Skeletal muscle tissue (tissue), 4 donors: ENCODE data around the gene SCN5A. TPM values are rescaled to one million over a fixed set of nuclear protein-coding genes. Genes with fewer than 3 reads are reported as not detected.

Experiments
- H3K27ac ChIP-seq: one replicate; pipeline ENCODE4 v1.7.0; 2013; ENCODE audit warnings: mild to moderate bottlenecking, low read depth, low read length, inconsistent platforms
- H3K27me3 ChIP-seq, 3 donors: one replicate each; pipeline ENCODE4 v1.7.0; 2013; ENCODE audit warnings: low read length in 3 of 3; ENCODE audit not compliant: control insufficient read depth in 3 of 3, insufficient read depth in 3 of 3
- H3K36me3 ChIP-seq, 3 donors: one replicate each; pipeline ENCODE4 v1.7.0; 2013; ENCODE audit warnings: low read length in 3 of 3; ENCODE audit not compliant: control insufficient read depth in 3 of 3, insufficient read depth in 3 of 3
- H3K4me1 ChIP-seq, 3 donors: one replicate each; pipeline ENCODE4 v1.7.0; 2013; ENCODE audit warnings: low read length in 3 of 3, mild to moderate bottlenecking in 3 of 3; ENCODE audit not compliant: control insufficient read depth in 3 of 3, insufficient read depth in 3 of 3
- H3K4me3 ChIP-seq, 3 donors: one replicate each; pipeline ENCODE4 v1.7.0; 2013; ENCODE audit warnings: low read length in 3 of 3
- H3K9ac ChIP-seq, 3 donors: one replicate each; pipeline ENCODE4 v1.7.0; 2013; ENCODE audit warnings: low read length in 3 of 3, mild to moderate bottlenecking in 3 of 3, moderate library complexity in 2 of 3, low read depth in 1 of 3
- H3K9me3 ChIP-seq, 3 donors: one replicate each; pipeline ENCODE4 v1.7.0; 2013; ENCODE audit warnings: low read length in 3 of 3; ENCODE audit not compliant: control insufficient read depth in 3 of 3
- total RNA-seq: library from RNA; depleted of rRNA; stranded (reverse); fragments of >200 nt; gene quantifications from one replicate; pipeline ENCODE4 v1.2.3, GENCODE V29; 2014
- donor health status: Osteomylitis.

Gene SCN5A
- total RNA-seq, 1 donor from 2014 or later = 1.6 TPM

DNA sequence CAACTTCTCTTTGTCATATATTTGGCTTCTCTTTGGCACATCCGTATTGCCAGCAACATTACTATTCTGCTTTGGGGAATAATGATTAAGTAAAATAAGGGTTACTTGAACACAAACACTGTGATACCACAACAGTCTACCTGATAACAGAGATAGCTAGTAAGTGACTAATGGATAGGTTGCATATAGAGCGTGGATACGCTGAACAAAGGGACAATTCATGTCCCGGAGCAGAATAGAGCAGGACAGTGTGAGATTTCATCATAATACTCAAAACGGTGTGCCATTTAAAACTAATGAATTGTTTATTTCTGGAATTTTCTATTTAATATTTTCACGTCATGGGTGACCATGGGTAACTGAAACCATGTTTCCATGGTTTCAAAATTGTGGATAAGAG, 54.1 kb downstream of the SCN5A start:
- H3K4me1 ChIP-seq = no peaks in the 10 kb centered on the region
- H3K9ac ChIP-seq = no peak overlapping the region
- no peaks in the 10 kb centered on the region for H3K36me3 ChIP-seq
- H3K27ac ChIP-seq = no peak overlapping the region
- no peaks in the 10 kb centered on the region for H3K27me3 ChIP-seq
- no peak overlapping the region for H3K4me3 ChIP-seq
- no peaks in the 10 kb centered on the region for H3K9me3 ChIP-seq

DNA sequence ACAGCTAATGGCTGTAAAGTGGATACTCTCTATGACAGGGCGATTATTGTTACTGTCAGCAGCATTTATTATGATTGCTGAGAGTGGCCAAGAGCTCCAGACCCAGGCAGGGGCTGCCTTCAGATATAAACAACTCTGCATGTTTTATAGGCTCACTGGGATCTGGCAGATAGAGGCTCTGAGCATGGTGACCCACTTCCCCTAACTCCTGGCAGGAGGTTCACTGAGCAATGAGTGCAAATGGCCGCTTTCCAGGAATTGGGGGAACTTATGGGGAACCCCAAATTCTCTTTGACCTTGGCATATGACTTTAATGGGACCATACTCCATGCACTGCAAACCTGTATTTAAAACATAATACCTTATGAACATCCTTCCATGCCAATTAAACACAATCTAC, 59.0 kb downstream of the SCN5A start:
- Histone ChIP-seq H3K36me3 (no peaks in the 10 kb centered on the region), H3K4me3 (no peak overlapping the region), H3K9me3 (no peaks in the 10 kb centered on the region), H3K9ac (no peak overlapping the region), H3K27ac (no peak overlapping the region), H3K4me1 (no peaks in the 10 kb centered on the region), H3K27me3 (no peaks in the 10 kb centered on the region)

DNA sequence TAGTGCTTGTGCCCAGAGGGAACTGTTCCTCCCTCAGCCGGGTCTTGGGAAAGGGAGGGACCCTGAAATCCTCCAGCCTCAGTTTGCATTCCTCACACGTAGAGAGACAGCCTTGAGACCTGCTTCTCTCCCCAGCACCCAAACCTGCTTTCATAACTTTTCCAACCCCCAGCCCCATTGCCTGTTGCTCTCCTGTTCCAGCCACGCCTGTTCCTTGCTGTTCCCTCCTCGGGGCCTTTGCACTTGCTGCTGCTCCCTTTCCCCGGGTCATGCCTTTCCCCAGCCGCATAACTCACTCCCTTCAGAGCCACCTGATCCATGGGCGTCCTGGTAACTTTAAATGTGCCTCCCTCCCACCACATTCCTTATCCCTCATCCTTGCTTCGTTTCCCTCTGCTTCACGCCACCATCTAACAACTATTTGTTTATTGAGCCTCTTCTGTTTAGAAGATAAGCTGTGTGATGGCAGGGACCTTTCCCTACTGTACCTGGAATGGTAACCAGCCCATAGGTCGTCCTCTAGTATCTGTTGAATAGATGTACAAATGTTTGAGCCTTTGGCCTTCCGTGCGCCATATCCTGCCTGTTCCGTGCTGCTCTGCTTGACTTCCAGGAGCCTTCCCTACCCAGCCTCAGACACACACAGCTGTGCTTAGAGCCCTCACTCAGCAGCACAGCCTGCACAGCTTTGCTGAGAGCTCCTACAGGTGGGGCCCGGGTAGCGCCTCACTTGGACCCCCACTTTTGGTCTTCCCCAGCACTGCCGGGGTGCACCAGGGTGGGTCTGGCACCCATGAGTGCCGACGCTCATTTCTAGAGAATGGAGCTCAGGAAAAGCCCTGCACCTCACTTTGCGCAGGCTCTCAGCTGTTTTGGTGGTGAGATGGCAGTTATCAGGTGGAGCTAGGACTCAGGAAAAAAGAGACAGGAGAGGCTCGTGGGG, 60.2 kb downstream of the SCN5A start:
- no peak overlapping the region for H3K27ac ChIP-seq
- no peak overlapping the region for H3K9ac ChIP-seq
- no peaks in the 10 kb centered on the region for H3K9me3 ChIP-seq
- no peaks in the 10 kb centered on the region for H3K4me1 ChIP-seq
- no peaks in the 10 kb centered on the region for H3K36me3 ChIP-seq
- no peak overlapping the region for H3K4me3 ChIP-seq
- H3K27me3 ChIP-seq = no peaks in the 10 kb centered on the region

DNA sequence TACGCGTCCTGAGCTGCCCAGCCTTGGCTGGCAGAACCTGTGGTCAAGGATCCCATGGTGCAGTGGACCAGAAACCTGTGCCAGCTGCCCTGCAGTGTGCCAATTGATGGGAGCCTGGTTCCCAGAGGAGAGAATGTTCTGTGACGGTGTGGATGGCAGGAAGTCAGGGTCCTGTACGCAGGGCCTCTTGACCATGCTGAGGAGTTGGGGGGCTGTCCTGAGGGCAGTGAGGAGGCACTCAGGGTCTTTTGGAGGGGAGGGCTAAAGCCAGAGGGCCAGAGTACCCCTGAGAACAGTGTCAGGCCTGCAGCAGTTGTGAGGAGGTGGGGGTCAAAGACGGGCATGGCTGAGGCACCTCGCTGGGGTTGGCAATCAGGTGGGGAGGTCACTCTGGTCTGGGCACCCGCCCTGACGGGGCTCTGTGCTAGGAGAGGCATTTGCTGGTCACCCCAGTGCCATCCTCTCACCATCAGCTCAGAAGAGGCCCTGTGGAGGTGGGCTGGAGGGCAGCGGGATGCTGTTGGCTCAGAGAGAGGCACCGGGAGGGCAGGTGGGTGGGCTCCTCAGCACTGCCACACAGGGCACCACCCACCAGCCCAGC, 61.0 kb downstream of the SCN5A start:
- Histone ChIP-seq H3K4me3 (no peak overlapping the region), H3K27ac (no peak overlapping the region), H3K27me3 (no peaks in the 10 kb centered on the region), H3K9me3 (no peaks in the 10 kb centered on the region), H3K9ac (no peak overlapping the region), H3K36me3 (no peaks in the 10 kb centered on the region), H3K4me1 (no peaks in the 10 kb centered on the region)

DNA sequence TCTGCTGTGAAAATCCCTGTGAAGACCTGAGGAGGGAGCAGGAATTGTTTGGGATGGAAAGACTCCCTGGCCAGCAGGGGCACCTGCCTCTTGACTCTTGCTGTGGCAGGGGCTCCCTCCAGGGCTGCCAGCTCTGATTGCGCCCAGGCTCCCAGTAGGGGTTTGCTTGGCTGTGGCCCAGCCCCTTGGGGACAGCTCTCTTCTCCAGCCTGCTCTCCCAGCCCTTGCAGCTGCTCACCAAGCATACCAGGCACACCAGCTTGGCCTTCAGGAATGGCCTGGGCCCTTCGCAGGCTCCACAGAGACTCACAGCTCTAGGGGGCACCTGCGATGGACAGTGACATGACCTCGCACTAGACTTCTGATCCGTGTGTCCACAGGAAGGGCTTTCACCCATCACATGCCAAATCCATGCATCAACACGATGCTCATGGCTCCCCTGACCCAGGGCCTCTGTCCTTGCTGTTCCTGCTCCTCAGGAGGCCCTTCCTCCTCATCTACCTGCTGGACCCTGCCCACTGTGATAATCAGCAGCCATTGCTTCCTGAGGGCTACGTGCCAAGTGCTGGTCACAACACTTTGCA, 61.8 kb downstream of the SCN5A start:
- Histone ChIP-seq H3K9me3 (no peaks in the 10 kb centered on the region), H3K27me3 (no peaks in the 10 kb centered on the region), H3K9ac (no peak overlapping the region), H3K4me1 (no peaks in the 10 kb centered on the region), H3K4me3 (no peak overlapping the region), H3K36me3 (no peaks in the 10 kb centered on the region), H3K27ac (no peak overlapping the region)

DNA sequence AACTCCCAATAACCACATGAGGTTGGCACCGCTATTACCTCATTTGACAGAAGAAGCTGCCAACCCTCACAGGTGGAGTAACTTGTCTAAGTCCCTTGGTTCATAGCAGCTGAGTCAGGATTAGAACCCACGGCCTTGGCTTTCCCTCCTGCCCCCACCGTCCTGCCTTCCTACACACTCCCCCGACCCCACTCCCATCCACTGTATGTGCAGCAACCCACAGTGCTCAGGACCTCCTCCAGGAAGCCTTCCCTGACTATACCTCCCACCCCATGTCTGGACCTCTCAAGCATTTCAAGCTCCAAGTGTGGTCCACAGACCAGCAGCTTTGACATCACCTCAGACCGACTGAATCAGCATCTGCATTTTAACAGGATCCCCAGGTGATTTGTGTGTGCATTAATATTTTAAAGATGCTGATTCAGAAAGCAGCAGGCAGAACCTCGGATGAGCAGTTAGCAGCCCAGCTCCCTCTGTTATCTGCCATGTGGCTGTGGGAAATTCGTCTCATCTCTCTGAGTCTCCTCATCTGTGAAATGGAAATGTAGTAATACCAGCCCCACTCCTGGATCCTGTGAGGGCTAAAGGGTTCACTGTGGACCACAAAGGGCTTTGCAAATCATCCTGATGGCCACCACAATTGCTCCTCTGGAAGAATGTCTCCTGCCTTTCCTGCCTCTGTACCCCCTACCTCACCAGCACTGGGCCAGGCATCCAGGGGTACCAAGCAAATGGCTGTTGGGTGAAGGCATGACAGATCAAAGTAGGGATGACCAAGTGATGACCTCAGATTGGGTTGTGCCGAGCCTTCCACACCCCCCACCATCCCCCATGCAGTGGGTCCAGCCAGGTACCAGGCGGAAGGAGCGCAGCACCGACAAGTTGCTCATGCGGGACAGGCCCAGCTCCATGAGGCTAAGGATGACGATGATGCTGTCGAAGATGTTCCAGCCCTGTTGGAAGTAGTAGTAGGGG, 62.7 kb downstream of the SCN5A start:
- no peak overlapping the region for H3K27ac ChIP-seq
- no peaks in the 10 kb centered on the region for H3K9me3 ChIP-seq
- H3K9ac ChIP-seq = no peak overlapping the region
- no peak overlapping the region for H3K4me3 ChIP-seq
- H3K27me3 ChIP-seq = no peaks in the 10 kb centered on the region
- H3K36me3 ChIP-seq = no peaks in the 10 kb centered on the region
- no peaks in the 10 kb centered on the region for H3K4me1 ChIP-seq

DNA sequence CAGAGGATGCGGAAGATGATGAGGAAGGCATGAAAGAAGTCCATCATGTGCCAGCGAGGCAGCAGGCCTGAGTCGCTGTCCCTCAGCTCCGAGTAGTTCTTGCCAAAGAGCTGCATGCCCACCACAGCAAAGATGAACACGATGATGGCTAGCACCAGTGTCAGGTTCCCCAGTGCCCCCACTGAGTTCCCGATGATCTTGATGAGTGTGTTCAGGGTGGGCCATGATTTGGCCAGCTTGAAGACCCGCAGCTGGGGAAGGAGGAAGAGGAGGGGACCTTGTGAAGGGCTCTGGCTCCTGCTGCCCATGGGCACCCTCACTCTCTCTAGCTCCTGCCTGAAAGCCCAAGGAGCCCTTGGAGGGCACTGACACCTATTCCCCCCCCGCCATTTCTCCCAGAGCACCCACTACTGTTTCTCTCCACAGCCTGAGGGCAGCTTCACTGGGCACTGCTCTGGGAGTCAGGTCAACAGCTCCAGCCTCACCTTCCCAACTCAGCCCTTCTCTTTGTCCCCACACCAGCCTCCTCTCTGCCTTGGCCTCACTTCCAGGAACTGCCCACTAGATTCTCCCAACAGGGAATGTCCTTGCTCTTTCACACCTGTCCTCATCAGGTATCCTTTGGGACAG, 63.6 kb downstream of the SCN5A start:
- no peak overlapping the region for H3K4me3 ChIP-seq
- H3K27me3 ChIP-seq = no peaks in the 10 kb centered on the region
- H3K9me3 ChIP-seq = no peaks in the 10 kb centered on the region
- H3K4me1 ChIP-seq = no peaks in the 10 kb centered on the region
- H3K9ac ChIP-seq = no peak overlapping the region
- H3K27ac ChIP-seq = no peak overlapping the region
- H3K36me3 ChIP-seq = no peaks in the 10 kb centered on the region

DNA sequence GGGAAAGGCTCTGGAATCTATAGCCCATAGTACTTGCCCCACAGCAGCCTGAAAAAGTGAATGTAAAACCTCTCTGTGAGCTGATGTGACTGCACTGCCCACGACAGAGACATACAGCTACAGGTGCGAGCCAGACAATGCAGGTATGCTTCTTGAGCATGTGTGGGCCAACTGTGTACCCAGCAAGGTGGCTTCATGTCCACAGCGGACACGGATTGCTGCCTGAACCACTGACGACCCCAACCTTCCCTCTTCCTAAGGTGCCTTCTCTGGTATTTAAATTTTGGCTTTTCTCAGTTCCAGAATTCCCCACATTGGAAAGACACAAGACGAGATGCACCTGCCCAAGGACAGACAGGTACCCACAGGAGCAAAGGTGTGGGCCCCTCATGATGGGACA, 65.8 kb downstream of the SCN5A start:
- Histone ChIP-seq H3K9me3 (no peaks in the 10 kb centered on the region), H3K9ac (no peak overlapping the region), H3K27me3 (no peaks in the 10 kb centered on the region), H3K4me3 (no peak overlapping the region), H3K36me3 (no peaks in the 10 kb centered on the region), H3K27ac (no peak overlapping the region), H3K4me1 (peaks cover 6 to 12% (median 11%) of the 10 kb centered on the region in 3 donors)

DNA sequence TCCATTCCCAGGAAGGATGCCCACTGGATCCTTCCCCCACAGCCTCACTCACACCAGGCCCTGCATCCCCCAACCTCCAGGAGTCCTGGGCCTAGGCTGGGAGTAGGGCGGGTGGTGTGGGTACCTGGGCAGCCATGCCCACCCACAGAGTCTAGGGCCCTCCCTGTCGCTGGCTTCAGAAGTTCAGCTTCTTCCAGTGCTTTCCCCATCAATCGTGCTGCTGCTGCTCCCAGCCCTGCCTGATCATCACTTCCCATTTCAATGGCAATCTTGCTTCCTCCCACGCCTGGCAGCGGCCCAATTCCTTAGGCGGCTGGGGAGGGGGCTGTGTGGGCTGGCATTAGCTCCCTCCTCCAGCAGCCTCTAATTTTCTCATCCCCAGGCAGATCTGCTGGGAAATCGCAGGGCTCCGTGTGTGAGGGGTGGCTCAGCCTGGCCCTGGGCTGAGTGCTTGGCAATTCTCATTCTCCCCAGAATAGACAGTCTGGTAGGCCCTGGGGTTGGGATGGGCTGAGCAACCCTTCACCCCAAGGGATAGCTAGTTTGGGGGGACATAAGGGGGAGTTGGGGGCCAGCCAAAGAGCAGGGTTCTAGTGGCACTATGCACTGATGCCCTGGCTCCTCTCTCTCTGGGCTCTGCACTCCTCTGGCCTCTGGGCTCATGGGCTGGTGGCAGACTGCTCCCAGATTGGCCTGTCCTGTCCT, 66.4 kb downstream of the SCN5A start:
- Histone ChIP-seq H3K27ac (no peak overlapping the region), H3K4me3 (no peak overlapping the region), H3K9ac (no peak overlapping the region), H3K4me1 (peaks cover 6 to 12% (median 11%) of the 10 kb centered on the region in 3 donors), H3K36me3 (no peaks in the 10 kb centered on the region), H3K27me3 (no peaks in the 10 kb centered on the region), H3K9me3 (no peaks in the 10 kb centered on the region)
